Measurements from ENCODE around the gene CFAP251.

GRCh38 chr12:121915841-121916321, 2.5 kb upstream of the CFAP251 start:
- TF ChIP-seq SMC3 (IDR thresholded peaks at IDR 0.05) (no peak), MAFK (IDR thresholded peaks at IDR 0.05; ENCODE audit: partially characterized antibody) (no peak), CTCF (IDR thresholded peaks at IDR 0.05) (no peak), EP300 (IDR thresholded peaks at IDR 0.05) (no peak), HOXB5 (CRISPR knock-in tag; IDR thresholded peaks at IDR 0.05) (no peak), POLR2A (IDR thresholded peaks at IDR 0.05; ENCODE audit: low read length) (no peak), RAD21 (conservative IDR thresholded peaks at IDR 0.05 in 1 of 2, IDR thresholded peaks at IDR 0.05 in 1 of 2) (no peak), RFX5 (IDR thresholded peaks at IDR 0.05) (no peak), BCL3 (IDR thresholded peaks at IDR 0.05) (no peak), NR3C1 (IDR thresholded peaks at IDR 0.05) (no peak), CHD2 (IDR thresholded peaks at IDR 0.05; ENCODE audit: low read length, partially characterized antibody) (no peak), RCOR1 (IDR thresholded peaks at IDR 0.05; ENCODE audit: low read depth, low read length) (no peak), ESRRA (IDR thresholded peaks at IDR 0.05; ENCODE audit: borderline replicate concordance, low read length) (no peak), JUNB (IDR thresholded peaks at IDR 0.05) (no peak)

Data from A549 (cell line).